IPS-18c (cell line): ENCODE results near the gene SYNGR3.

ENCODE experiments used
- H3K4me3 ChIP-seq: 2 replicates; pipeline ENCODE4 v1.7.0; 2013; ENCODE audit warnings: low read depth, mild to moderate bottlenecking, low read length, moderate library complexity; ENCODE audit not compliant: insufficient read depth
- H3K9me3 ChIP-seq: one replicate; pipeline ENCODE4 v1.6.1; 2013; ENCODE audit warnings: mild to moderate bottlenecking, low read length, moderate library complexity; ENCODE audit not compliant: control insufficient read depth, insufficient read depth

The SYNGR3 gene

DNA sequence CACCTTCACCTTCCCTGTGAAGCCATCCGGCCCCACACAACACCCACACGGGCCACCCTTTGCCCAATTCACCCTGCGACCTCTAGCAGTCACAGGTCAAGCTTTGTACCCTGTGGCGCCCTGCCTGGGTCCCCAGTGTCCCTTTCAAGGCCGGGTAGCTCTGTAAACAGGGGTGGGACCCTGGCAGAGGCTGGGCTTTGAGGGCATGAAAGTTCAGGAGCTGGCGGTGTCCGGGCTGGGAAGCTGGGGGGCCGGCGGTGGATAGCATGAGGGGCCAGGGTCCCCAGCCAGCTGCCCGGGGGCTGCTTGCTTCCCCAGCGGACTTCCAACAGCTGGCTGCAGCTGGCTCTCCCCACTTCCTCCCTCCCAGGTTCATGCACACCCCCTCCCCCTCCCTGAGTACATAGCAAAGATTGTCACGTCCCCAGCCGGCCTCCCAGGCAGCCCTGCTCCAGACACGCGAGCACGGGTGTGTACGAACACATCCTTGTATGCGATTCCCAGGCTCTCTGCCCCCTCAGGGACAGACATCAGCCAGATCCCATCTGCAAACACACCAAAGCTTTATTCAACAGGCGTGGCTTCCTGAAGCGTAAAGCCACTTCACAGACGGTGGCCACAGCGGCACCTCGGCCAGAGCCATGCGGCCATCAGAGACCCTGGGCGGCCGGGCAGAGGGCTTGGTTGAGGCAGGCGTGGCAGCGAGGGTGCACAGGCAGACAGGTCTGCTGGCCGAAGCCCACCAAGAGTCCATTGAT, 49.7 kb downstream of the SYNGR3 start:
- no peaks in the 10 kb centered on the region for H3K9me3 ChIP-seq
- no peak overlapping the region for H3K4me3 ChIP-seq

DNA sequence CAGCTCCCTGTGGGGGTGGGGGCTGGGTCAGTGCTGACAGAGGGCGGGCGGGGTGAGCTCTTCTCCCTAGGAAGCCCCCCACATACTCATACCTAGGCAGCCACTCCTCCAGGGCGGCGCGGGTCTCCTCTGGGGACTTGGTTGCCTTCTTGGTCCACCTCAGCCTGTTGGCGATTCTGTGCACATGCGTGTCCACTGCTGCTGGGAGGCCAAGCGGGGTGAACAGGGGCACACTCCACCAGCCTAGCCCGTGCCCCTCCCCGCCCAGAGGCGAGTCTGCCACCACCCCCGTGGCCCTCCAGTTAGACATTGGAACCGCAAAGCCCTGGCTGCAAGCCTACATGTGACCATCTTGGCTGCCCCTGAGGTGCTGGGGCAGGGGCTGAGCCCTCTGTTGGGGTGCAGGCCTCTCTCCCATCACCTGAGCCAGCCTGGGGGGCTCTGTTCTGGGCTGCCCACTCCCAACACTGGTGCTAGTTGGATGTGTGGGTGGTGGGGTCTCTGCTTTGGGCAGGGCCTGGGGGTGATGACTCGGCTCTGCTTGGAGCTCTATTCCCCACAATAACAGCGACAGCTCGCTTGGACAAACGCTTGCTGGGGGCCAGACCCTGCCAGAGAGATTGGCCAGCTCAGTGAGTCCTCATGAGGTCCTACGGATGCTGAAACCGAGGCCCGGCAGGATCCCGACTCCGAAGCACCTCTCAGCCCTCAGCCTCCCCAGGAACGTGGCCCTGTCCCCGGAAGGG, 50.4 kb downstream of the SYNGR3 start:
- Histone ChIP-seq H3K4me3 (no peak overlapping the region), H3K9me3 (no peaks in the 10 kb centered on the region)

DNA sequence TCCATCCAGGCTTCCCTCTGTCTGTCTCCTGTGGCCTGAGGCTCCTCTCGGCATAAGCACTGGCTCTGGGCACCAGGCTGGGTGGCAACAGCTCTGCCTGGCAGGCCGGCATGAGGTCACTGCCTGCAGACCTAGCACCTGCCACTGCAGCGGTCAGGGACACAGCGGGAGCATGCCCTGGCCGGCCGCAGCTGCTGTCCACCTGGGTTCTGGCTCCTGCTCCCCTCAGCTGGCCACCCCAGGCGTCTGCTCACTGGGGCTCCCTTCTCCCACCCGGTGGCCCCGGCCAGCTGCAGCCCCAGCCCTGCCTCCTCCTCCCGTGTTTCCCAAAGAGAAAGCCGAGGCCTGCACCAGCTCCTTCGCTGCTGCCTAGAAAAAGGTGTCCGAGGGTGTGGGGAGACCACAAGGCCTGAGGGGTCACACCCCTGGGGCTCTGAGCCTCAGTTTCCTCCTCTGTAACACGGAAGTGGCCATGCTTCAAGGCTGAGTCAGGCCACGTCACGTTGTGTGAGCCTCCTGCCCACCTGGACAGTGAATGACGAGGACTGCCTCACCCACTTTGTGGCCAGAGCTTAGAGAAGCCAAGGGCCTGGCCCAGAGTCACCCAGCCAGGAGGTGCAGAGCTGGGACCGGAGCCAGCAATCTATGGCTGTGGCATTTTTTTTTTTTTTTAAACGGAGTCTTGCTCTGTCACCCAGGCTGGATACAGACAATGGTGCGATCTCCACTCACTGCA, 51.2 kb downstream of the SYNGR3 start:
- no peak overlapping the region for H3K4me3 ChIP-seq
- no peaks in the 10 kb centered on the region for H3K9me3 ChIP-seq

DNA sequence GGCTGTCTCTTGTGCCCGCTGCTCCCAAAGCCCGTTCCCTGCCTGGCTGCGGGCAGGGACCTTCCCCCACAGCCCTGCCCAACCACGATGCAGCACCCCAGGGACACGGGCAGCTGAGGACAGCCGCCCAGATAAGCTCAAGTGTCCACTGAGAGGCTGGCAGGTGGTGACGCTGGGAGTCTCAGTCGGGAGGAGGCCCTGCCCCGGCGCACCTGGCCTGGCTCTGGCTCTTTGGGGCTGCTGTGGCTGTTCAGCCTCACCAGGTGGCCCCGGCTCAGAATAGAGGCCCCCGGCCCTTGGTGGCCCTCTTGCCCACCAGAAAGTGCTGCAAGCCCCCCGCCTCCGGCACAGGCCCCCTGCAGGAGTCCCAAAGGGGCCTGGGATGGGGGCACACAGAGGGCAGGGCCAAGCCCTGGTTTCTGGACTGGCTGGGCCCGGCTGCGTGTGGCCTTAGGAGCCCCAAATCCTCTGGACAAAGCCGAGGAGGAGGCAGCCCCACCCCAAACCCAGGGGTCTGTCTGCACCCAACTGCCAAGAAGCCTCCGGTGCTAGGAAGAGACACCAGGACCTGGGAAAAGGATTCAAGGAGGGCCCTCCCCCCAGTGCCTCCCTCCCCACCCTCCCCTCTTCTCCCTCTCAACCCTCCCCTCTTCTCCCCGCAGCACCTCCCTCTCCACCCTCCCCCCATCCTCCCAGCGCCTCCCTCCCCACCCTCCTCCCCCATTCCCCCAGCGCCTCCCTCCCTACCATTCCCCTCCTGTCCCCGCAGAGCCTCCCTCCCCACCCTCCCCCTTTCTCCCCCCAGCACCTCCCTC, 52.6 kb downstream of the SYNGR3 start:
- H3K4me3 ChIP-seq: no peak overlapping the region
- H3K9me3 ChIP-seq: no peaks in the 10 kb centered on the region

GRCh38 chr16:2042986-2043666, 53.4 kb downstream of the SYNGR3 start:
- no peaks in the 10 kb centered on the region for H3K9me3 ChIP-seq
- no peak overlapping the region for H3K4me3 ChIP-seq
